GM18508 (cell line): Measurements from ENCODE around the gene ACTRT2.

Source experiments
- ATAC-seq: cut with Tn5 transposase; IDR thresholded peaks from one replicate; pipeline ENCODE4 v1.9.1; 2021; ENCODE audit warnings: moderate number of reproducible peaks; ENCODE audit not compliant: insufficient read depth, unreplicated experiment

The ACTRT2 gene

GRCh38 chr1:3029991-3030662, 8.9 kb downstream of the ACTRT2 start:
- no peak for ATAC-seq

GRCh38 chr1:3030663-3031381, 9.6 kb downstream of the ACTRT2 start:
- no peak for ATAC-seq

GRCh38 chr1:3031401-3032221, 10.3 kb downstream of the ACTRT2 start:
- ATAC-seq = no peak

- no peak for ATAC-seq
Measured at GRCh38 chr1:3032371-3033039, 11.2 kb downstream of the ACTRT2 start.

- no peak for ATAC-seq
Measured at GRCh38 chr1:3033040-3033789, 11.9 kb downstream of the ACTRT2 start.

- ATAC-seq = no peak
Measured at GRCh38 chr1:3033790-3034090, 12.5 kb downstream of the ACTRT2 start.

- no peak for ATAC-seq
Measured at GRCh38 chr1:3034162-3034561, 12.9 kb downstream of the ACTRT2 start.

- ATAC-seq = no peak
Measured at GRCh38 chr1:3034728-3035562, 13.7 kb downstream of the ACTRT2 start.

- no peak for ATAC-seq
Measured at GRCh38 chr1:3035563-3036446, 14.5 kb downstream of the ACTRT2 start.

GRCh38 chr1:3036447-3037280, 15.4 kb downstream of the ACTRT2 start:
- no peak for ATAC-seq

- no peak for ATAC-seq
Measured at GRCh38 chr1:3037281-3038040, 16.2 kb downstream of the ACTRT2 start.

- no peak for ATAC-seq
Measured at GRCh38 chr1:3038113-3038551, 16.9 kb downstream of the ACTRT2 start.

GRCh38 chr1:3038571-3039181, 17.4 kb downstream of the ACTRT2 start:
- ATAC-seq = no peak

GRCh38 chr1:3040004-3040403, 18.7 kb downstream of the ACTRT2 start:
- ATAC-seq = no peak

GRCh38 chr1:3042481-3042880, 21.2 kb downstream of the ACTRT2 start:
- ATAC-seq = no peak

- ATAC-seq = no peak
Measured at GRCh38 chr1:3049164-3049563, 27.9 kb downstream of the ACTRT2 start.
